Spleen (tissue), 7 donors: ENCODE results near the gene DMRT2.

Experiments
- POLR2A ChIP-seq, 3 donors: fragments of 450-650 bp; IDR thresholded peaks; one replicate each; pipeline ENCODE4 v1.5.1; 2017; ENCODE audit warnings: antibody characterized with exemption in 3 of 3, mild to moderate bottlenecking in 1 of 3
- TF ChIP-seq, protein P1 (sequence below), 11 experiments: fragments of 200-600 bp in 7 of 11; fragments of 450-650 bp in 4 of 11; sonication (generic) in 4 of 11; IDR thresholded peaks in 8 of 11; conservative IDR thresholded peaks in 3 of 11; 1 replicate in 7 of 11; 2 replicates in 4 of 11; pipeline versions ENCODE4 v1.4.0 to v1.8.0; 2016 to 2021; ENCODE audit warnings: antibody characterized with exemption in 11 of 11, inconsistent platforms in 4 of 11, mild to moderate bottlenecking in 1 of 11
- donor health status: DM: no; HTN: no; CAD: no; lungs with moderate emphysema.
- donor health status: DM: no; HTN: no; CAD: no.
- donor health status: DM: no; HTN: no; CAD: no.

- TF ChIP-seq, protein P1, sequence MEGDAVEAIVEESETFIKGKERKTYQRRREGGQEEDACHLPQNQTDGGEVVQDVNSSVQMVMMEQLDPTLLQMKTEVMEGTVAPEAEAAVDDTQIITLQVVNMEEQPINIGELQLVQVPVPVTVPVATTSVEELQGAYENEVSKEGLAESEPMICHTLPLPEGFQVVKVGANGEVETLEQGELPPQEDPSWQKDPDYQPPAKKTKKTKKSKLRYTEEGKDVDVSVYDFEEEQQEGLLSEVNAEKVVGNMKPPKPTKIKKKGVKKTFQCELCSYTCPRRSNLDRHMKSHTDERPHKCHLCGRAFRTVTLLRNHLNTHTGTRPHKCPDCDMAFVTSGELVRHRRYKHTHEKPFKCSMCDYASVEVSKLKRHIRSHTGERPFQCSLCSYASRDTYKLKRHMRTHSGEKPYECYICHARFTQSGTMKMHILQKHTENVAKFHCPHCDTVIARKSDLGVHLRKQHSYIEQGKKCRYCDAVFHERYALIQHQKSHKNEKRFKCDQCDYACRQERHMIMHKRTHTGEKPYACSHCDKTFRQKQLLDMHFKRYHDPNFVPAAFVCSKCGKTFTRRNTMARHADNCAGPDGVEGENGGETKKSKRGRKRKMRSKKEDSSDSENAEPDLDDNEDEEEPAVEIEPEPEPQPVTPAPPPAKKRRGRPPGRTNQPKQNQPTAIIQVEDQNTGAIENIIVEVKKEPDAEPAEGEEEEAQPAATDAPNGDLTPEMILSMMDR (IDR thresholded peaks at IDR 0.05 in 8 of 11, conservative IDR thresholded peaks at IDR 0.05 in 3 of 11), result no peak
- TF ChIP-seq POLR2A (IDR thresholded peaks at IDR 0.05), result no peak
Observed at GRCh38 chr9:1024112-1024511, 26.0 kb upstream of the DMRT2 start.
